MM.1S (cell line): Measurements from ENCODE around the gene BCAS4.

Source experiments
- DNase-seq: peaks from one replicate; pipeline ENCODE4 v3.0.0-alpha.2; 2015
- H2AFZ ChIP-seq: fragments of 300-600 bp; sonication (generic); 2 replicates; pipeline ENCODE4 v1.6.0; 2016; ENCODE audit warnings: antibody characterized with exemption, low read length
- H3F3A ChIP-seq: fragments of 300-600 bp; sonication (generic); 2 replicates; pipeline ENCODE4 v1.6.1; 2016; ENCODE audit warnings: mild to moderate bottlenecking, antibody characterized with exemption, low read length, moderate library complexity, mixed read lengths; ENCODE audit not compliant: insufficient read depth
- H3K27ac ChIP-seq: fragments of 300-600 bp; sonication (generic); 2 replicates; pipeline ENCODE4 v1.5.1; 2016; ENCODE audit warnings: mild to moderate bottlenecking, low read length
- H3K27me3 ChIP-seq: fragments of 300-600 bp; sonication (generic); replicated peaks from 2 replicates; pipeline ENCODE4 v1.6.0; 2016; ENCODE audit warnings: low read length; ENCODE audit not compliant: insufficient read depth
- H3K36me3 ChIP-seq: fragments of 300-600 bp; sonication (generic); replicated peaks from 2 replicates; pipeline ENCODE4 v1.6.1; 2016; ENCODE audit warnings: mild to moderate bottlenecking, low read length, mixed read lengths; ENCODE audit not compliant: insufficient read depth
- H3K4me1 ChIP-seq: fragments of 300-600 bp; sonication (generic); 2 replicates; pipeline ENCODE4 v1.6.1; 2016; ENCODE audit warnings: low read length, mixed read lengths
- H3K4me2 ChIP-seq: fragments of 300-600 bp; sonication (generic); 2 replicates; pipeline ENCODE4 v1.6.0; 2016; ENCODE audit warnings: low read depth, low read length
- H3K4me3 ChIP-seq: fragments of 300-600 bp; sonication (generic); 2 replicates; pipeline ENCODE4 v1.5.1; 2016; ENCODE audit warnings: low read length, mixed read lengths
- H3K79me2 ChIP-seq: fragments of 300-600 bp; sonication (generic); 2 replicates; pipeline ENCODE4 v1.6.1; 2016; ENCODE audit warnings: mixed run types, low read length, mixed read lengths
- H3K9ac ChIP-seq: fragments of 300-600 bp; sonication (generic); 2 replicates; pipeline ENCODE4 v1.6.1; 2016; ENCODE audit warnings: low read length, mixed read lengths
- H3K9me2 ChIP-seq: fragments of 300-600 bp; sonication (generic); replicated peaks from 2 replicates; pipeline ENCODE4 v1.6.1; 2016; ENCODE audit warnings: mild to moderate bottlenecking, low read length, mixed read lengths; ENCODE audit not compliant: insufficient read depth
- H3K9me3 ChIP-seq: fragments of 300-600 bp; sonication (generic); replicated peaks from 2 replicates; pipeline ENCODE4 v1.6.1; 2016; ENCODE audit warnings: mild to moderate bottlenecking, low read length, mixed read lengths; ENCODE audit not compliant: insufficient read depth
- H4K20me1 ChIP-seq: fragments of 300-600 bp; sonication (generic); 2 replicates; pipeline ENCODE4 v1.6.1; 2016; ENCODE audit warnings: mild to moderate bottlenecking, low read length, moderate library complexity, mixed read lengths; ENCODE audit not compliant: insufficient read depth
- EZH2 ChIP-seq: fragments of 300-600 bp; sonication (generic); optimal IDR thresholded peaks from 2 replicates; pipeline ENCODE3; 2017; ENCODE audit warnings: low read depth, mild to moderate bottlenecking, antibody characterized with exemption, low read length, mixed read lengths
- EZH2phosphoT487 ChIP-seq: fragments of 300-600 bp; sonication (generic); IDR thresholded peaks from 2 replicates; pipeline ENCODE4 v1.6.1; 2018; ENCODE audit warnings: antibody characterized with exemption, low read length
- TF ChIP-seq, protein P1 (sequence below): fragments of 300-600 bp; sonication (generic); IDR thresholded peaks from 2 replicates; pipeline ENCODE4 v1.5.1; 2016; ENCODE audit warnings: antibody characterized with exemption, low read length, mixed read lengths

The BCAS4 gene

DNA sequence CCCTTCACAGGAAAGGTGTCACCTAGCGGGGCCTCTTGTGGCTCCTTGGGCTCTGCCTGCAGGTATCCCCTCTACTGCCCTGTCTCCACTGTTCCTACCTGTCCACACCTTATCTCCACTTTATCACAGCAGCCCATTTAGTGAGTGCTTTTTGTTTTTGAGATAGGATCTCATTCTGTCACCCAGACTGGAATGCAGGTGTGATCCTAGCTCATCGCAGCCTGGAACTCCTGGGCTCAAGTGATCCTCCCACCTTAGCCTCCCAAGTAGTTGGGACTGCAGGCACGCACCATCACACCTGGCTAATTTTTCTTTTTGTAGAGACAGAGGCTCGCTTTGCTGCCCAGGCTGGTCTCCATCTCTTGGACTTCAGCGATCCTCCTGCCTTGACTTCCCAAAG lies 48.0 kb downstream of the BCAS4 start:
- H3K4me3 ChIP-seq, result no peak overlapping the region
- no peak overlapping the region for H3K27ac ChIP-seq
- no peaks in the 10 kb centered on the region for H3K79me2 ChIP-seq
- H3F3A ChIP-seq, result no peaks in the 10 kb centered on the region
- H3K9me2 ChIP-seq, result no peaks in the 10 kb centered on the region
- no peak overlapping the region for H2AFZ ChIP-seq
- no peaks in the 10 kb centered on the region for H3K4me1 ChIP-seq
- no peaks in the 10 kb centered on the region for H3K9me3 ChIP-seq
- no peaks in the 10 kb centered on the region for H4K20me1 ChIP-seq
- no peak overlapping the region for H3K4me2 ChIP-seq
- no peak overlapping the region for H3K9ac ChIP-seq
- TF ChIP-seq, protein P1, sequence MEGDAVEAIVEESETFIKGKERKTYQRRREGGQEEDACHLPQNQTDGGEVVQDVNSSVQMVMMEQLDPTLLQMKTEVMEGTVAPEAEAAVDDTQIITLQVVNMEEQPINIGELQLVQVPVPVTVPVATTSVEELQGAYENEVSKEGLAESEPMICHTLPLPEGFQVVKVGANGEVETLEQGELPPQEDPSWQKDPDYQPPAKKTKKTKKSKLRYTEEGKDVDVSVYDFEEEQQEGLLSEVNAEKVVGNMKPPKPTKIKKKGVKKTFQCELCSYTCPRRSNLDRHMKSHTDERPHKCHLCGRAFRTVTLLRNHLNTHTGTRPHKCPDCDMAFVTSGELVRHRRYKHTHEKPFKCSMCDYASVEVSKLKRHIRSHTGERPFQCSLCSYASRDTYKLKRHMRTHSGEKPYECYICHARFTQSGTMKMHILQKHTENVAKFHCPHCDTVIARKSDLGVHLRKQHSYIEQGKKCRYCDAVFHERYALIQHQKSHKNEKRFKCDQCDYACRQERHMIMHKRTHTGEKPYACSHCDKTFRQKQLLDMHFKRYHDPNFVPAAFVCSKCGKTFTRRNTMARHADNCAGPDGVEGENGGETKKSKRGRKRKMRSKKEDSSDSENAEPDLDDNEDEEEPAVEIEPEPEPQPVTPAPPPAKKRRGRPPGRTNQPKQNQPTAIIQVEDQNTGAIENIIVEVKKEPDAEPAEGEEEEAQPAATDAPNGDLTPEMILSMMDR, result no peak
- TF ChIP-seq EZH2phosphoT487 (no peak), EZH2 (no peak)
- H3K36me3 ChIP-seq, result no peaks in the 10 kb centered on the region
- DNase-seq, result no peak
- no peaks in the 10 kb centered on the region for H3K27me3 ChIP-seq

DNA sequence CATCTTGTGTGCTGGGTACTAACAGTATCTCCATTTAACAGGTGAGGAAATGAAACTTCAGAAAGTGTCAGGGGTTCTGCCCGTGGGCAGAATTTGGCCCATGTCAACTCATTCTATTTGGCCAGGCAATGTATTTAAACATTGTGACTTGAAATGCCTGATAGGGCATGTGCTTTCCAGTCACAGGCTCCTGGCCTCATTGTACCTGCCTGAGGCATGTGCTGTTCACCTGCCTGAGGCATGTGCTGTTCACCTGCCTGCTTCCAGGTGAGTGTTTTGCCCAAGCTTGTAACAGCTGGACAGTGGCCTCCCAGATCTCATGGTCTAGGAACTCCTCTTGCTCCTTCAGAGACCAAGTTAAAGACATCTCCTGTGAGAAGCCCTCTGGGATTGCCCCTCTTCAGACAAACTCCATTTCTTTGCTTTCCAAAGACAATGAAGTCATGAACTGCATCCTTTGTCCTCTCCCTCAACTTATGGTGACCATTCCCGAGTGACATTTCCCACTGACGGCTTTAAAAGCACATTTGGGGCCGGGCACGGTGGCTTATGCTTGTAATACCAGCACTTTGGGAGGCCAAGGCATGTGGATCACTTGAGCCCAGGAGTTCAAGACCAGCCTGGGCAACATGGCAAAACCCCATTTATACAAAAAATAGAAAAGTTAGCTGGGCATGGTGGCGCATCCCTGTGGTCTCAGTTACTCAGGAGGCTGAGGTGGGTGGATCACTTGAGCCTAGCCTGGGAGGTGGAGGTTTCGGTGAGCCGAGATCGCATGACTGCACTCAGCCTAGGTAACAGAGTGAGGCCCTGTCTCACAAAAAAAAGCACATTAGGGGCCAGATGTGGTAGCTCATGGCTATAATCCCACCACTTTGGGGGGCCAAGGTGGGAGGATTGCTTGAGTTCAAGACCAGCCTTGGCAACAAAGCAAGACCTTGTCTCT lies 48.7 kb downstream of the BCAS4 start:
- H3K9ac ChIP-seq, result no peak overlapping the region
- no peak for DNase-seq
- H3K9me3 ChIP-seq, result no peaks in the 10 kb centered on the region
- no peaks in the 10 kb centered on the region for H3F3A ChIP-seq
- H3K27ac ChIP-seq, result no peak overlapping the region
- no peaks in the 10 kb centered on the region for H3K79me2 ChIP-seq
- no peaks in the 10 kb centered on the region for H3K36me3 ChIP-seq
- H4K20me1 ChIP-seq, result no peaks in the 10 kb centered on the region
- H3K9me2 ChIP-seq, result no peaks in the 10 kb centered on the region
- H3K4me1 ChIP-seq, result peaks cover 1% of the 10 kb centered on the region; the same call in 1 of the 2 replicates
- TF ChIP-seq EZH2 (no peak), EZH2phosphoT487 (no peak)
- TF ChIP-seq, protein P1, result no peak
- no peak overlapping the region for H3K4me2 ChIP-seq
- H3K27me3 ChIP-seq, result no peaks in the 10 kb centered on the region
- H2AFZ ChIP-seq, result no peak overlapping the region
- no peak overlapping the region for H3K4me3 ChIP-seq

DNA sequence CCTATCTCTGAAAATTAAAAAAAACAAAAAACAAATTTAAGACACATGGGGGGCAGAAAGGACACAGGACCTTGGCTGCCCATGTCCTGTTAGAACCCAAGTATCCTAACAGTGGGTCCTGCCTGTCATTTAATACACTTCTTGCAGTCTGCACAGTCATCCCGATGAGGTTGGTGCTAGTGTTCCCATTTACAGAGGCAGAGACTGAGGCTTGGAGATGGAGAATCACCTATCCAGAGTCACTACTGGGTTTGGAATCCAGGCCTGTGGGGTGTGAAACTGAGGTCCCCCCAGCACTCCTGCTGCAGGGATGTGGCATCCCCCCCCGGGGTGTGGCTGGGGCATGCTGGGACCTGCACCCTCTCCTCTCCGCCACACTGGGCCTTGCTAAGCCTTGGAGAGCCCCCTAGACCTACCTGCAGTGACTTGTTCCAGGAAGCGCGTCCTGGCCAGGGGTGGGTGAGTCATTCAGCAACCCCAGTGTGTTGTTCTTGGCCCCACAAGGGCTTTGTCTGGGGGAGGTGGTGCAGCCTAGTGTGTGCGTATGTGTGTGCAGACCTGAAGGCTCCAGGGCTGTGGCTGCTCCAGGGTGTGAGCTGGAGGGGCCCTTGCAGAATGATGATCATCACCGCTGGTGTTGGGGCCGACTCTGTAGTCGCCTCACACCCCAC lies 49.7 kb downstream of the BCAS4 start:
- no peak for DNase-seq
- TF ChIP-seq, protein P1, result no peak
- TF ChIP-seq EZH2, result no peak
- no peak for TF ChIP-seq EZH2phosphoT487

More for the DNA sequence above, 49.7 kb downstream of the BCAS4 start:
- Histone ChIP-seq H3K4me2 (no peak overlapping the region), H3K9ac (no peak overlapping the region), H4K20me1 (no peaks in the 10 kb centered on the region), H3K9me2 (no peaks in the 10 kb centered on the region), H3K36me3 (no peaks in the 10 kb centered on the region), H3K4me3 (no peak overlapping the region), H3K27ac (no peak overlapping the region), H3F3A (no peaks in the 10 kb centered on the region; the same call in 1 of the 2 replicates), H3K79me2 (no peaks in the 10 kb centered on the region), H2AFZ (no peak overlapping the region), H3K9me3 (no peaks in the 10 kb centered on the region), H3K4me1 (peaks cover 10% of the 10 kb centered on the region), H3K27me3 (no peaks in the 10 kb centered on the region)
